Anterior cingulate cortex (tissue), 58 donors: ENCODE measurements around the gene TIPARP.

ENCODE experiments used
- DNase-seq, 58 donors: peaks; one replicate each; lab custom pipeline; 2025; lab: John Stamatoyannopoulos, UW

The TIPARP gene

GRCh38 chr3:156674911-156675829 is 780 bp downstream of the TIPARP start:
- DNase-seq, result peak in 50 of 58 donors; percentile 6 to 65 (median 40)

DNA sequence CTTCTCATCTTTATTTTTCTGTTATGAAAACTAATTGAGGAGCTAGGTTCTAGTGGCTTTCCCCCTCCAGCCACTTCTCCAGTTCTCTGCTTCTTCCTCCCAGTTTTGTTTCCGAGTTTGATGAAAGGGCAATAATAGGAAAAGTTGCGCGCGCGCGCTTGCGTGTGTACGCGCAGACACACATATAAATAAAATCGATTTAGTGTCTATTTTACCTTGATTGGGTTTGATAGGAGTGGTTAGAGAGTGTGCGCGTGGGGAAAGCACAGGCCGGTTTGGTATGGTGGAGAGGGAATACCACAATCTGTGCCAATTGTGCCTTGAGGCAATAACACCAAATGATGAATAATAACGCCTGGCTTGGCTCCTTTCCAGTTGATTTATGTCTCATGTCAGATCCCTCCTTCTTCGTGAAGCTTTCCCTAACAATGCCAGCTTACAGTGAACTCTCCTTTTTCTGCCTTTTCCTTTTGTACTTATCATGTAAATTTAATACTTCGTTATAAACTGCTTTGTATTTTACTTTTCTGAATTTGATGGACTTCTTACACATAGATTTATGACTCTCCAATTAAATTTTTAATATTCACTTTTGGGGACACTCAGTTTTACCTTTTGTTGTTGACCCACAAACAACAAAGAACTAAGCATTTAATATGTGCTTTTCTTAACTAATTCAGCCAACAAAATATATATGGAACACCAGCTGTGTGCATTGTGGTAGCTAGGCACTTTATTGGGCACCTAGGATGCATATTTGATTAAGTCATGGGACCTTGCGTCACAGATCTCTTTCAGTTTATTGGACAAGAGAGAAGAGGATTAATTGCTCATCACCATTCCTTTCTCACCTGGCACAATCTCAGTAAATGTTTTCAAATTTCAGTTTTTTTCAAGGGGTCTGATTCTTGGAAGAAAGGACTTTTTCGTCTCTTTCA is 1.7 kb downstream of the TIPARP start:
- DNase-seq, result peak in 3 of 58 donors; percentile 30 to 59 (median 31)

GRCh38 chr3:156676768-156677479 is 2.5 kb downstream of the TIPARP start:
- DNase-seq, result no peak

DNA sequence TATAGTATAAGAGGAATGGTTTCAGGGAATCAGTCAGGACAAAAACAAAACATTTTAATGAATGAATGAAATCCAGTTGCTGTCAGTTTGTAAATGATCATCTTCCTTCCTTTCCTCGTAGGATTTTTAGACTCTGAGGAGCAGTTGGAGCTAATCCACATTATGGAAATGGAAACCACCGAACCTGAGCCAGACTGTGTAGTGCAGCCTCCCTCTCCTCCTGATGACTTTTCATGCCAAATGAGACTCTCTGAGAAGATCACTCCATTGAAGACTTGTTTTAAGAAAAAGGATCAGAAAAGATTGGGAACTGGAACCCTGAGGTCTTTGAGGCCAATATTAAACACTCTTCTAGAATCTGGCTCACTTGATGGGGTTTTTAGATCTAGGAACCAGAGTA is 3.1 kb downstream of the TIPARP start:
- DNase-seq, result no peak

- no peak for DNase-seq
These were observed 3.8 kb downstream of the TIPARP start for GRCh38 chr3:156678197-156678596.

GRCh38 chr3:156680243-156680914 is 6.0 kb downstream of the TIPARP start:
- DNase-seq, result no peak

DNA sequence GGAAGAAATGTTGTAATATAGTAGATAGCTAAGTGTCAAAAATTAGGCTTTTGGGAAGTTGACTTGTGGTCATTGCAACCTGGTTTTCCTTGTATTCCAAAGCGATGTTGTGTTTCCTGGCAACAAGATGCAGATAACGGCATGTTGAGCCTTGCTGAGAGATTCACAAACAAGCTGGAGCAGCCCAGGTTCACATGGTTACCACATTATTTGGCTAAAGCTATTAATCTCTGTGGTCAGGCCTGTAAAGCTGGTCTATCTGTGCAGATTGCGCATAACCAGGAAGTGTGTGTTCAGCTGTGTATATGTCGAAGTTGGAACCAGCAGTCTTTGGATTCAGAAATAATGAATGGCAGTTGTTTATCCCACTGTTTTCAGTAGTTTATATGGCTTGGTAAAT is 6.6 kb downstream of the TIPARP start:
- peak in 2 of 58 donors; percentile 4 to 7 for DNase-seq

GRCh38 chr3:156682501-156682900 is 8.1 kb downstream of the TIPARP start:
- no peak for DNase-seq

DNA sequence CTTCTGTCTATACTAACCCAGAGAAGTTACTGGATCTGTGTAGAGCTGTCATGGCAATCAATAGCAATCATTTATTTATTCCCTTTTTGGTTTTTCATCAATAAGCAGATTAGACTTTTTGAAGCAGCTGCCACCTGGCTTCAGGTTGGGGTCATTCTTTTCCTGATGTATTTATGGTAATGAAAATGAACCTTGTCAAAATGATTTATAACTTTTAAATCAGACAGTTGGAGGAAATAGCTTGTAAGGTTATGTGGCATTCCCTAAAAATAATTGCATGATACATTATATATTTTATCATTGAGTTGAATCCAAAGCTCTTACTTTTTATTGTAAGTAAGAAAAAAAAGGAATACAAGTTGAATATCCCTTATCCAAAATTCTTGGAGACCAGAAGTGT is 8.6 kb downstream of the TIPARP start:
- DNase-seq, result no peak

DNA sequence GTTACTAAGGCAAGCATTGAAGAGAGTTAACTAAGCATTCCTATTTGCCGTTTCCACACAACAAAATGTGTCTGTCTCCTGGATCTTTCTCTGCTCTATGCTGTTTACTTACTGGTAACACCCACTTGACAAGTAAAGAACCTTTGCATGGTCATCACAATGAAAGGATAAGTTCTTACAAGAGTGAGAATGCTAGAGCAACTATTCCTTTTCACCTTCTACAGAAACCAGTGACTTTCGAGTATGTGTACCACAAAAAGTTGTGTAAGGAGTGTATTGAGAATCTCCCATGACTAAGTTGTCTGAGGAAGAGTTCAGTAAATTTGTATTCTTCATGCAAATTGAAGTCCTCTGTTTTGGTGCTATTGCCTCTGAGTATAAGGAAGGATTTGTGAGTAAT is 10.8 kb downstream of the TIPARP start:
- no peak for DNase-seq

DNA sequence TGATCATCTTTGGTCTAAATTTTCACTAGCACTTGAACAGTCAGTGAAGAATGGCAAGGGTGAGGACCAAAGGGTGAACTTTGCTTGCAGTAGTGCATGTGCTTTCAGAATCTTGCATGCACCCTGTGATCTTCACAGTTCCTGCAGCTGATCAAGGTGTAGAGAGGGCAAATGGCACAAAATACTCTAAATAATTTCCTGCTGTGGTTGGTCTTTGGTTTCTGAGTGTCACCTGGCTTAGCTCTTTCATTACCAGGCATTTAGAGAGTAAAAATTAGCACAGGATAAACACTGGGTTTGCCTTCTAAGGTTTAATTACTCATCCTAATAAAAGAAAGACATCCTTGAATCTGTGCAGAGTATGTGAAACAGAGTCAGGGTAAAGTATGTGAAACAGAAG is 11.4 kb downstream of the TIPARP start:
- no peak for DNase-seq

DNA sequence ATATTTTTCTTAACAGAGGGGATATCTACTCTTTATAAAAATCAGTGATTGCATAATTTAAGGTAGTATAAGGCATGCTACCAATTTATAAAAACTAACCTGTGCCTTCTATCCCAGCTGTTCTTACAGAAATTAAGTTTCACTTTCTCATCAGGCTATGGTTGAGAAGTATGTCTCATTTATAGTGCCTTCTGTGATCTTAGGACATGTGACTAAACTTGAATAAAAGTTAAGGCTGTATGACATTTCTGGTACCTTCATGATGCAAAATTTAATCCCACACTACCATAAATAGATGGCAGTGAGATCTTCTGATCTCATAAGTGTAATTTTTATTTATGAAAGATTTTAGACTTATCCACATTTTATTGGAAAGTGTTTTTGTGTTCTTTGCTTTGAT is 12.6 kb downstream of the TIPARP start:
- no peak for DNase-seq

DNA sequence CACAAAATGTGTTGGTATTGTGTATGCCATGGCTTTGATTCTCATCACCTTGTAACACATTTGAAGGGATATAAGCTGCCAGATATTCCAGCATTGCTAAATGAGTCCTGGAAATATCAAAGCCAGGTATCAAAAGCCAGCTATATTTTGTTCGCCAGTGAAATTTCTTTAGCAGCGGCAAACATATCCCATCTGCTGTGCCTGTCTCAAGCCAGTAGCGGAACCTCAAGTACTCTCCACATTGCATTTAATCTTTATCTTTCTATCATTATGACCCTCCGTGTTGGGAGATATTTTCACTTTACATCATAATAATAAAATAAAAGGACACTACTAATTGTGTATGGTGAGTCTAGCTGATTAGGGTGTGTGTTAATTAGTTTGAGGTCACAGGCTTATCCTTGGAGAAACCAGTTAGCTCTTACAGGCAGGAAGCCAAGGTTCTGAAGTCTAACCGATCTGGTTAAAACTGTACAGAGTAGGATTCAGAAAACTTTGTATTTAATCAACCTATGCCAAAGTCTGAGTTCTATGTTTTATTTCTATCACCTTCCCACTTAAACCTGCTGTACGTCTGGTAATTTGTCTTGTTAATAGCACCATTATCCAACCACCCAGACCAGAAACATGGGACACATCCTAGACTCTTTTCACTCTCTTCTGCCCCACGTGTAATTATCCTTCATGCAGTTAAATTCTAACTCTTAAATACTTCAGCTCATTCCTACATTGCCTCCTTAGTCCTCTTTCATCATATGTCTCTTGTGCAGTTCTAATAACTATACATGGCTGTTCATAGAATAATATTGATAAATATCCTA is 14.5 kb downstream of the TIPARP start:
- DNase-seq, result no peak

- no peak for DNase-seq
These were observed 15.2 kb downstream of the TIPARP start for GRCh38 chr3:156689608-156690007.

- DNase-seq, result no peak
These were observed 17.5 kb downstream of the TIPARP start for GRCh38 chr3:156691920-156692319.

GRCh38 chr3:156693166-156693565 is 18.8 kb downstream of the TIPARP start:
- no peak for DNase-seq

- DNase-seq, result no peak
These were observed 20.1 kb downstream of the TIPARP start for GRCh38 chr3:156694536-156694935.

DNA sequence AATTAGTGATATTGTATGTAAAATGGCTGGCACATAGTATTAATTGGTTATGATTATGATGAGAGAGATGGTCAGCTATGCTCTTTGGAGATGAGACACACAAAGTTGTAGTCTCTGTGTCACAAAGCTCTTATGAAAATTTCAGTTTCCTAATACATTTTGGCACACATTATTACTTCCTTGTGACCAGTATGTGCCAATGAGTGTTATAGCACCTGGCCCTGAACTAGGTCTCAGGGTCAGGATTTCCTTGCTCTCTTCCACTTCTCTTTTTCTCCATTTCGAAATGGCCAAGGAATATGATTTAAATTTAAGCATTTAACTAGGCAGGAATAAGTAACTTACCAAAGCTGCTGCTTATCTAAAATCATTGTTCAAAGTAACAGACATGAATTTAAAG is 28.0 kb downstream of the TIPARP start:
- DNase-seq, result no peak

DNA sequence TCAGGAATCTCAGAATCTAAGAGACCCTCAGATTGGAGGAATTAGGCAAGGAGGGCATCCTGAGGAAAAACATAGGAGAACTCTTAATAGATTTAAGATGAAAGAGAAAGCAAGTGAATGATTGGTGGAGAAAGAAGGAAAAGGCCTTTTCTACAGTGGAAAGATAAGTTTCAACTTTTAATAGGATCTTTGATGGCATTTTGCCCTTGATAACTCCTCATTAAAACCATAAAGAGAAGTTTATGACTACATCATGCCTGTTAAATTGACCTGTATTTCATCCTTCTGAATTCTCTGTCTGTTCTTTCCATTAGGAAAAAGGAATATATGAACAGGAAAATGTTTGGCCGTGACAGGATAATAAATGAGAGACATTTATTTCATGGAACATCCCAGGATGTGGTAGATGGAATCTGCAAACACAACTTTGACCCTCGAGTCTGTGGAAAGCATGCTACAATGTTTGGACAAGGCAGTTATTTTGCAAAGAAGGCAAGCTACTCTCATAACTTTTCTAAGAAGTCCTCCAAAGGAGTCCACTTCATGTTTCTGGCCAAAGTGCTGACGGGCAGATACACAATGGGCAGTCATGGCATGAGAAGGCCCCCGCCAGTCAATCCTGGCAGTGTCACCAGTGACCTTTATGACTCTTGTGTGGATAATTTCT is 30.1 kb downstream of the TIPARP start:
- no peak for DNase-seq
